PC-9 (cell line): ENCODE data around the gene MGAT5.

Experiments used
- CTCF ChIP-seq: fragments of 200-600 bp; sonication (generic); conservative IDR thresholded peaks from 2 replicates; pipeline ENCODE4 v1.6.1; 2017; ENCODE audit warnings: mixed run types, antibody characterized with exemption, mild to moderate bottlenecking, moderate library complexity
- EZH2 ChIP-seq: fragments of 200-600 bp; sonication (generic); IDR thresholded peaks from 2 replicates; pipeline ENCODE4 v1.8.0; 2017; ENCODE audit warnings: antibody characterized with exemption, low read depth

GRCh38 chr2:134276381-134277172 is 22.7 kb downstream of the MGAT5 start:
- no peak for TF ChIP-seq CTCF
- TF ChIP-seq EZH2 = no peak
